ENCODE data around the gene MYH10.

MYH10 gene

DNA sequence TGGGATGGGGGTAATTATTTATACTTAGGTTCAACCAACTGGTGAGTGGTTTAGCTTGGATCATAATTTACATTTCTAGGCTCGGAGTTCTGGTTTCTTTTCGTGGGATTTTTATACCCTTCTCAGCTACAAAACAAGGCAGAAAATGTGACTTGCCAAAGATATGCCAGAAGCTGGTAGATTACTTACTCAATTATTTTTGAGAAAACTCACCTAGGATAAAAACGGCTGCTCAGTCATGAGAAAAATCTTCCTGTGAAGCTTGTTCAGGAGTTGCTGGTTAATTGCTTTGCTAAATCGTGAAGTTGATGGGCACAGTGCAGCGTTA, 193.7 kb downstream of the MYH10 start:
- DNase-seq: no peak

DNA sequence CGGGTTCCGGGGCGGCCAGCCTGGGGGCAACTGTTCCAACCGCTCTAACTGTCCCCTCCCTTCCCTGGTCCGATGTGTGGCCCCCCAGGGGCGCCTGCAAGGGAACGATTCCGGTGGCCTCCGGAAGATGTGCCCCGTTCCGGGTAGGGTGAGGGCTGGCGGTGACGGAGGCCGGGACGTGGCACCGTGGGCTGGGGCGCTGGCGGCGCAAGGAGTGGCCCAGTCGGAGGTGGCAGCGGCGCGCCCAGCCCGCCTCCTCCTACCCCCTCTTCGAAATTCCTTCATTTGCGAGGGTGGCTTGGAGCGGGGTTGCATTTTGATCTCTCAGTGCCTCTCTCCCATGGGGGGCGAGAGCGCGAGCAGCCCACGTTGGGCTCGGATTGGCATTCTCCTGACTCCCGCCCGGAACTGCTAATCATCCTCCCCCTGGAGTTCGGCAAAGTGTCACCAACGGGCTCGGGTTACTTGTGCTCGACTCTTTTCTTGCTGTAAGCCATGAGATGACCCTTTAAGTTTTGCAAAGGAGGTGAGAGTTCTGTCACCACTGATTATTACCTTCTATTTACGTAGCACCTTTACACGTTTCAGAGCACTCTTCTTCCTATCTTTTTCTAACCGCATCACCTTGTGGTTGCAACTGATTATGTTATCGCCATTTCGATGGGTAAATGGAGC, 194.2 kb downstream of the MYH10 start:
- peak; percentile 62 for DNase-seq

DNA sequence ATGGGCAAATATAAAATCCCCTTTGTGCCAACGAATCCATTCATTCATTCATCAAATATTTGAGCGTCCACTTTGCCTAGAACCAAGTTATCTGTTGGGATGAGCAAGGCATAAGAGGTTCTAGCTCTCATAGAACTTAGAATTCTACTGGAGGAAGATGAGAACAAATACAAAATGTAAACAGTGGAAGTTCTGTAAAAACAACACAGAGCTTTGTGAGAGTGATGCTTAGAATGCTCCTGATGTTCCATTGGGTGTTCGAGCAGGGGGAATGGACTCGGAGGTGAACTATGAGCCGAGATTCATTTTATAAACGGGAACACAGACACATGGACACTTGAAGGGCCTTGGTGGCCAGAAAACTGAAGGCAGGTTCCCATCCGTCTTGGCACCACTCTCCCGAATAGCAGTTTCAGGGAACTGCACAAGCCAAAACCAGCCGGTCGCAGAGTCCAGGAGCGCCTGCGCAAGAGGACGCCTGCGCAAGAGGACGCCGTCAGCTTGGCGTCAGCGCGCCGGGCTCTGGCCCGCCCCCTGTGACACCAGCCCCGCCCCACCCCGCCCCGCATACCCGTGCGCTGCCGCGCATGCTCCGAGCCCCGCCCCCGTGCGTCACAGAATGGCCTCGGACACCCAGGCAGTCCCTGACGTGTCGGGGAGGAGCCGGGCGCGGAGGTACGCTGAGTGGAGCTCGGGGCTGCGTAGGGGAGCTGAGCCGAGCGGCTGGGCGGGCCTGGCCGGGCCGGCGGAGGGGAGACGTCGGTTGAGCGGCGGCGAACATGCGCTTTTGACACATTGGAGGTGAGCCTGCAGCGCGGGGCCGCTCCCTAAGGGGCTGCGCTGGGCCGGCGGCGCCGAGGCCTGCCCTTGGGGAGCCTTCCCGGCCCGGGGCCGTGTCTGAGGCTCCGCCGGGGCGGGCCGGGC, 195.0 kb downstream of the MYH10 start, which contains the start of gene NDEL1:
Gene NDEL1 (plus strand): TSS at position 640 of the 924 bp plus-strand sequence. CDS start 8,388 bp downstream, outside the sequence.
- peak; percentile 99 for DNase-seq

DNA sequence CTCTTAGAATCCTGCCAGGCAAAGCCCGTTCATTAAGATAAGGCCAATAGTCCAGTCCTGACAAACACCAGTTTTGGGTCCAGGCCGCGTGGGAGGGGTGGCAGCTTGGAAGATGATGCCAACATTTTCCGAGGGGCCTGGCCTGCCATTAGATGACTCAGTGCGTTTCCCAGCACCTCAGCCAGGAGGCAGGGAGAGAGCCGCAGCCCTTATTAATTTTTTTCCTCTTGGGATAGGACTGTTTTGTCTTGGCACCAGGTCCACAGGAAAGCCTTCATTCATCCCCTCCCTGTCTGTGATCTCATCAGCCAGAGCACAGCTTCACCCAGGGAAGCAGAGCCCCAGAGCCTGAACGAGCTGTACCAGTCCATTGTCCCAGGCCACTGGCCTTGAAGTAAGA, 199.6 kb downstream of the MYH10 start:
- DNase-seq: no peak

DNA sequence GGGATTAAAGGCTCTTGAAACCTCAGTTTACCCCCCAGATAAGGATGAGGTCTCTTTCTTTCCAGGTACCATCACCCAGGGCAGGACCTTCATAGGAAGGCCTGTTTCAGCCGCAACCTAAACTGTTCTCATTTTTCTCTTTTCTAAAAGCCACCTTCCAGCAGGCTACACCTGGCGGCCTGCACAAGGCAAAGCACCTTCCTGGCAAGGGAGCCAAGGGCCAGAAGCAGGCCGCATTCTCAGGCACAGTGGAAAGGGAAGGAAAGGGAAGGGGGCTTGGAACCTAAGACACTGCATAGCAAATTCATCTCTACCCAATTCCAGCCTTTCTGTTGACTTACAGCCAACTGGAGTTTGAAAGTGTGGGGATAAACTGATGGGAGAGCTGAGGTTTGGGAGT, 203.7 kb downstream of the MYH10 start:
- no peak for DNase-seq

DNA sequence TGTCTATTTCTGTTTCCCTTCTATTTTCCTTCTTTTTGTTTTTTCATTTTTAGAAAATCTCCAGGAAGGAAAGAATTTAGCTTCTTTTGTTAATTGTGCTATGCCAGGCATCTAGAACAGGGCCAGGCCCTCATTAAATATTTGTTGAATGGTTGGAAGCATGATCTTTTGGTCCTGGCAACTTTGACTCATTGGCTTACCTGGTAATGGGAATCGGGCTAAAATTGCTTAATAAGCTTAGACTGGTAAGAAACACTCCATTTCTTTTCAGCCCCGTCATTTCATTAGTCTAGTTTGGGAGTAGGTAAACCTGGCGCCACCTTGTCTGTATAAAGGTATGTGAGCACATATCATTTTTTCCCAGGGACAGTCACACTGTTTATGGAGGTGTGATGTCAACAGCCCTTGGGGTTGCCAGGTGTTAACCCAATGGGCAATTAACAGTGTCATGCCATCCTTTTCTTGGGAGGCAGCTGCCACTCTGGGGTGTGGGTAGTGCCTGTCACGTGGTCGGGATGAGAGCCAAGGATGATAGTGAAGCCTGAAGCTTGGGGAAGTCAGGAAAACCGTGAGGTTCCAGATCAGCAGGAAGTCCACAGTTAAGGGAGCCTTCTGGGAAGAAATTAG, 204.3 kb downstream of the MYH10 start:
- DNase-seq: no peak
